ENCODE data around the gene ANAPC15. TPM values are rescaled to one million over a fixed set of nuclear protein-coding genes. Genes with fewer than 3 reads are reported as not detected.

ANAPC15 gene
- total and polyA plus RNA-seq, 4 donors: 8.4 to 22.4 (median 15.0) TPM

DNA sequence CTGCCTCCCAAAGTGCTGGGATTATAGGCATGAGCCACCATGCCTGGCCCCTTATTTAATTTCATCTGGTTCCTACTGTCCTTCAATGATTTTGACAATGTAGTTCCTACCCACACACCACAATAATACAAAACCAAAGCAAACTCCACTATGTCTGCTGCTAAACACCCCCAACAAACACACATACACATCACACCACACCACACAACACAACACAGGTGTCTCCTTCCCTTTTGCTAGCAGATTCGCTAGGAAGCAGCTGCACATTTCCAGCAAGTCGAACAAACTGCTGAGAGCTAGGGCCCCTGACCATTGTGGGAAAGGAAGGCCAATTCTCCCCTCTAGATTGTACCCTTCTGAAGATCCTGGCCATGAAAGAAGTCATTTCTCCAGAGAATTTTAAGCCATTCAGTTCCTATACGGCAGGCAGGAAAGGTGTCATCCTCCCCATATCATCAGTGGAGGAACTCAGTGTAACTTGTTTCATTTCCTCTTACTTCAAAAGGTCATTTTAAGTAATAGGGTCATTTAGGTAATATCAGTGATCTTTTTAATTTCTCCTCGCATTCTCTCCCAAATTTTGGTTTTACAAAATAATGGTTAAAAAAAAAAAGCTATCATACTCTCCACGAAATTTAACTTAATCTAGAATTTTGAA, 50.6 kb downstream of the ANAPC15 start:
- Histone ChIP-seq H3K4me1 (ENCODE audit: control insufficient read depth in 4 of 4, insufficient read depth in 4 of 4, low read length in 3 of 4) (no peaks in the 10 kb centered on the region), H3K9ac (ENCODE audit: low read depth in 1 of 2, low read length in 2 of 2) (no peak overlapping the region), H3K9me3 (ENCODE audit: control insufficient read depth in 4 of 4, low read length in 3 of 4) (no peaks in the 10 kb centered on the region), H3K4me3 (ENCODE audit: low read depth in 1 of 3, low read length in 3 of 3) (no peak overlapping the region), H3K27ac (ENCODE audit: low read depth in 1 of 2, low read length in 2 of 2) (no peak overlapping the region), H3K27me3 (ENCODE audit: control insufficient read depth in 4 of 4, insufficient read depth in 4 of 4, low read length in 3 of 4) (no peaks in the 10 kb centered on the region), H3K36me3 (ENCODE audit: control insufficient read depth in 4 of 4, insufficient read depth in 3 of 4, low read depth in 1 of 4, low read length in 3 of 4) (peaks cover 0 to 4% (median 2%) of the 10 kb centered on the region in 4 donors)
- TF ChIP-seq SP1 (IDR thresholded peaks at IDR 0.05) (no peak), EGR1 (IDR thresholded peaks at IDR 0.05; ENCODE audit: low read depth in 2 of 2) (no peak), MAX (IDR thresholded peaks at IDR 0.05) (no peak), NR2F2 (IDR thresholded peaks at IDR 0.05) (no peak), ATF3 (IDR thresholded peaks at IDR 0.05) (no peak), FOXA2 (IDR thresholded peaks at IDR 0.05) (no peak), HNF4A (conservative IDR thresholded peaks at IDR 0.05) (no peak), CTCF (IDR thresholded peaks at IDR 0.05; ENCODE audit: low read depth, low read length, missing input control) (no peak), FOXA1 (IDR thresholded peaks at IDR 0.05) (no peak)
- TF ChIP-seq, protein P1, sequence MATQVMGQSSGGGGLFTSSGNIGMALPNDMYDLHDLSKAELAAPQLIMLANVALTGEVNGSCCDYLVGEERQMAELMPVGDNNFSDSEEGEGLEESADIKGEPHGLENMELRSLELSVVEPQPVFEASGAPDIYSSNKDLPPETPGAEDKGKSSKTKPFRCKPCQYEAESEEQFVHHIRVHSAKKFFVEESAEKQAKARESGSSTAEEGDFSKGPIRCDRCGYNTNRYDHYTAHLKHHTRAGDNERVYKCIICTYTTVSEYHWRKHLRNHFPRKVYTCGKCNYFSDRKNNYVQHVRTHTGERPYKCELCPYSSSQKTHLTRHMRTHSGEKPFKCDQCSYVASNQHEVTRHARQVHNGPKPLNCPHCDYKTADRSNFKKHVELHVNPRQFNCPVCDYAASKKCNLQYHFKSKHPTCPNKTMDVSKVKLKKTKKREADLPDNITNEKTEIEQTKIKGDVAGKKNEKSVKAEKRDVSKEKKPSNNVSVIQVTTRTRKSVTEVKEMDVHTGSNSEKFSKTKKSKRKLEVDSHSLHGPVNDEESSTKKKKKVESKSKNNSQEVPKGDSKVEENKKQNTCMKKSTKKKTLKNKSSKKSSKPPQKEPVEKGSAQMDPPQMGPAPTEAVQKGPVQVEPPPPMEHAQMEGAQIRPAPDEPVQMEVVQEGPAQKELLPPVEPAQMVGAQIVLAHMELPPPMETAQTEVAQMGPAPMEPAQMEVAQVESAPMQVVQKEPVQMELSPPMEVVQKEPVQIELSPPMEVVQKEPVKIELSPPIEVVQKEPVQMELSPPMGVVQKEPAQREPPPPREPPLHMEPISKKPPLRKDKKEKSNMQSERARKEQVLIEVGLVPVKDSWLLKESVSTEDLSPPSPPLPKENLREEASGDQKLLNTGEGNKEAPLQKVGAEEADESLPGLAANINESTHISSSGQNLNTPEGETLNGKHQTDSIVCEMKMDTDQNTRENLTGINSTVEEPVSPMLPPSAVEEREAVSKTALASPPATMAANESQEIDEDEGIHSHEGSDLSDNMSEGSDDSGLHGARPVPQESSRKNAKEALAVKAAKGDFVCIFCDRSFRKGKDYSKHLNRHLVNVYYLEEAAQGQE (IDR thresholded peaks at IDR 0.05): no peak
- WGBS: 91% methylated on average over 5 of the region's 5 CpGs
- no peak for DNase-seq (ENCODE audit: low spot score)

Small RNAs within 50 kb of the gene (small RNA-seq; reads per million reads assigned to genes)
- not detected for gene MIR3165

Other genes starting within 250 kb of the ANAPC15 start
- gene DEFB131B, start 234.2 kb downstream of the ANAPC15 start, total RNA-seq: not detected
- not detected for gene DEFB131B, start 234.2 kb downstream of the ANAPC15 start, polyA plus RNA-seq
- gene XNDC1N, start 184.1 kb downstream of the ANAPC15 start, total RNA-seq: 1 to 10 TPM; 5.6 to 7.9 TPM
- 1 to 10 TPM in 1 of 2 donors, under 1 TPM in 1; 0.59 to 2.1 TPM for gene XNDC1N, start 184.1 kb downstream of the ANAPC15 start, polyA plus RNA-seq
- gene RNF121, start 183.6 kb downstream of the ANAPC15 start, total RNA-seq: 10 to 100 TPM; 11.9 to 31.1 TPM
- 10 to 100 TPM; 10.2 to 16.5 TPM for gene RNF121, start 183.6 kb downstream of the ANAPC15 start, polyA plus RNA-seq
- gene IL18BP, start 113.8 kb downstream of the ANAPC15 start, total RNA-seq: 1 to 10 TPM; 2.4 to 5.9 TPM
- 1 to 10 TPM; 2.6 to 6.3 TPM for gene IL18BP, start 113.8 kb downstream of the ANAPC15 start, polyA plus RNA-seq
- gene NUMA1, start 32.2 kb downstream of the ANAPC15 start, total RNA-seq: 10 to 100 TPM; 55.1 to 93.2 TPM
- gene NUMA1, start 32.2 kb downstream of the ANAPC15 start, polyA plus RNA-seq: 10 to 100 TPM; 19.5 to 29.2 TPM
- 1 to 10 TPM; 1.9 to 3.4 TPM for gene LRRC51, start 31.8 kb downstream of the ANAPC15 start, total RNA-seq
- gene LRRC51, start 31.8 kb downstream of the ANAPC15 start, polyA plus RNA-seq: 1 to 10 TPM; 2.9 to 3.7 TPM
- 10 to 100 TPM; 30.5 to 47.2 TPM for gene LAMTOR1, start 9.4 kb downstream of the ANAPC15 start, total RNA-seq
- gene LAMTOR1, start 9.4 kb downstream of the ANAPC15 start, polyA plus RNA-seq: 10 to 100 TPM; 70.1 to 74.0 TPM
- gene TOMT, start 6.8 kb downstream of the ANAPC15 start, total RNA-seq: under 1 TPM in 1 of 2 donors, not detected in 1; 0.33 TPM
- gene TOMT, start 6.8 kb downstream of the ANAPC15 start, polyA plus RNA-seq: not detected
- 1 to 10 TPM in 1 of 2 donors, not detected in 1; 2.1 TPM for gene FOLR3, start 23.0 kb upstream of the ANAPC15 start, total RNA-seq
- gene FOLR3, start 23.0 kb upstream of the ANAPC15 start, polyA plus RNA-seq: under 1 TPM; 0.31 to 0.86 TPM
- gene FOLR1, start 79.4 kb upstream of the ANAPC15 start, total RNA-seq: under 1 TPM in 1 of 2 donors, not detected in 1; 0.09 TPM
- gene FOLR1, start 79.4 kb upstream of the ANAPC15 start, polyA plus RNA-seq: under 1 TPM; 0.06 to 0.21 TPM
- gene FOLR2, start 104.1 kb upstream of the ANAPC15 start, total RNA-seq: 10 to 100 TPM in 1 of 2 donors, 1 to 10 TPM in 1; 9.9 to 23.6 TPM
- 10 to 100 TPM in 1 of 2 donors, 1 to 10 TPM in 1; 9.4 to 31.5 TPM for gene FOLR2, start 104.1 kb upstream of the ANAPC15 start, polyA plus RNA-seq
- 10 to 100 TPM; 18.4 to 29.0 TPM for gene INPPL1, start 112.1 kb upstream of the ANAPC15 start, total RNA-seq
- gene INPPL1, start 112.1 kb upstream of the ANAPC15 start, polyA plus RNA-seq: 10 to 100 TPM in 1 of 2 donors, 1 to 10 TPM in 1; 7.2 to 15.8 TPM
- not detected for gene PHOX2A, start 131.5 kb upstream of the ANAPC15 start, total RNA-seq
- gene PHOX2A, start 131.5 kb upstream of the ANAPC15 start, polyA plus RNA-seq: not detected

All from liver (tissue), 10 donors.